Left ventricle myocardium inferior (tissue), 1 donor: Measurements from ENCODE around the gene OLFML3. TPM values are rescaled to one million over a fixed set of nuclear protein-coding genes. Genes with fewer than 3 reads are reported as not detected.

ENCODE experiments used
- DNase-seq: peaks from one replicate; pipeline ENCODE4 v3.0.0-alpha.2; 2020
- H3K27ac ChIP-seq: fragments of 200-600 bp; replicated peaks from 2 replicates; pipeline ENCODE4 v1.8.0; 2021
- H3K27me3 ChIP-seq: fragments of 200-600 bp; 2 replicates; pipeline ENCODE4 v1.8.0; 2021; ENCODE audit warnings: low read depth
- H3K36me3 ChIP-seq: fragments of 200-600 bp; 2 replicates; pipeline ENCODE4 v1.8.0; 2021
- H3K4me1 ChIP-seq: fragments of 200-600 bp; 2 replicates; pipeline ENCODE4 v1.8.0; 2021
- H3K4me3 ChIP-seq: fragments of 200-600 bp; 2 replicates; pipeline ENCODE4 v1.8.0; 2021; ENCODE audit warnings: mild to moderate bottlenecking, moderate library complexity
- H3K9me3 ChIP-seq: fragments of 200-600 bp; replicated peaks from 2 replicates; pipeline ENCODE4 v1.8.0; 2021
- intact Hi-C: fragments of 100-400 bp; cut with micrococcal nuclease; formaldehyde crosslinking; loops from one replicate; pipeline ENCODE4 v1.11.0; 2022
- total RNA-seq: library from RNA; stranded (reverse); fragmentation: NEBNext Ultra II Directional; extraction: Animal tissue kit (Norgen Biotek cat#: 25700); gene quantifications from one replicate; pipeline ENCODE4 v1.2.1, GENCODE V29; 2021
- TF ChIP-seq, protein P1 (sequence below): fragments of 200-600 bp; IDR thresholded peaks from 2 replicates; pipeline ENCODE4 v1.8.0; 2021; ENCODE audit warnings: antibody characterized with exemption, mild to moderate bottlenecking, borderline replicate concordance
- donor health status: DM: no; HTN: yes; CAD: no; lungs with severe emphysema.

OLFML3 gene
- total RNA-seq, 1 donor from 2014 or later = 14.3 TPM

DNA sequence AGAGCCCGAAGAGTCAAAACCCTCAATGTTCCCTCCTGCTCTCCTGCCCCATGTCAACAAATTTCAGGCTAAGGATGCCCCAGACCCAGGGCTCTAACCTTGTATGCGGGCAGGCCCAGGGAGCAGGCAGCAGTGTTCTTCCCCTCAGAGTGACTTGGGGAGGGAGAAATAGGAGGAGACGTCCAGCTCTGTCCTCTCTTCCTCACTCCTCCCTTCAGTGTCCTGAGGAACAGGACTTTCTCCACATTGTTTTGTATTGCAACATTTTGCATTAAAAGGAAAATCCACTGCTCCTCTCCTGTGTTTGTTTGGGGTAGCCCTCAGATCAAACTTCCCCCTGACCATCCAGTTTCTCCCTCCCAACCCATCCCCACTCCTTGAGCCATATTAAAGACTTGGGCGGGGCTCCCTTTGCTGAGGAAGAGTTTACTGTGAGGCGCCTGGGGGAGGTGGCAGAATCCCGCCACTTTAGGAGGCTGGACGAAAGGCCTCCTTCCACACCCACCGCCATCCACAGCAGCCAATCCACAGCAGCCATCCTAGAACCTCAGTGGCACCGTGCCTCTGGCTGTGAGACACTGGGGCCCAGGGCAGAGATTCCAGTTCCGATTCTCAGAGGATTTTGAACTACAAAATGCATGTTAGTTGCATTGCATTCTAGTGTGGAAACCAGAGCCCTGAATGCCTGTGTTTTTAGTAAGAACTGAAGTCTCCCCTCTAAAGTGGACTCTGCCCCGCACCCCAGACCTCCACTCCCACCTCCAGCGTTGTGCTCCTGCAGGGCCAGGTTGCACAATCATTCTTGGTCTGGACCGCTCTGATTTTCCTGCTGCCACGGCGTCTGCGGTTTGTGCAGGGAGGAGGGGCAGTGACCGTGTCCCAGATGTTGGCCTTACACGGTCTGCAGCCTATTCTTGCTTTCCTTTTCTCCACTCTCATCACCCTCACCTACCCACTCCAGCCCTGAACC, 3.0 kb downstream of the OLFML3 start:
- Histone ChIP-seq H3K27me3 (no peaks in the 10 kb centered on the region), H3K27ac (peak overlapping the region; percentile 76), H3K4me1 (peaks cover 47% of the 10 kb centered on the region), H3K9me3 (no peaks in the 10 kb centered on the region), H3K36me3 (no peaks in the 10 kb centered on the region), H3K4me3 (peak overlapping the region; percentile 50)
- intact Hi-C loops = no loop called here
- TF ChIP-seq, protein P1, sequence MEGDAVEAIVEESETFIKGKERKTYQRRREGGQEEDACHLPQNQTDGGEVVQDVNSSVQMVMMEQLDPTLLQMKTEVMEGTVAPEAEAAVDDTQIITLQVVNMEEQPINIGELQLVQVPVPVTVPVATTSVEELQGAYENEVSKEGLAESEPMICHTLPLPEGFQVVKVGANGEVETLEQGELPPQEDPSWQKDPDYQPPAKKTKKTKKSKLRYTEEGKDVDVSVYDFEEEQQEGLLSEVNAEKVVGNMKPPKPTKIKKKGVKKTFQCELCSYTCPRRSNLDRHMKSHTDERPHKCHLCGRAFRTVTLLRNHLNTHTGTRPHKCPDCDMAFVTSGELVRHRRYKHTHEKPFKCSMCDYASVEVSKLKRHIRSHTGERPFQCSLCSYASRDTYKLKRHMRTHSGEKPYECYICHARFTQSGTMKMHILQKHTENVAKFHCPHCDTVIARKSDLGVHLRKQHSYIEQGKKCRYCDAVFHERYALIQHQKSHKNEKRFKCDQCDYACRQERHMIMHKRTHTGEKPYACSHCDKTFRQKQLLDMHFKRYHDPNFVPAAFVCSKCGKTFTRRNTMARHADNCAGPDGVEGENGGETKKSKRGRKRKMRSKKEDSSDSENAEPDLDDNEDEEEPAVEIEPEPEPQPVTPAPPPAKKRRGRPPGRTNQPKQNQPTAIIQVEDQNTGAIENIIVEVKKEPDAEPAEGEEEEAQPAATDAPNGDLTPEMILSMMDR = no peak
- DNase-seq = peak; percentile 67

DNA sequence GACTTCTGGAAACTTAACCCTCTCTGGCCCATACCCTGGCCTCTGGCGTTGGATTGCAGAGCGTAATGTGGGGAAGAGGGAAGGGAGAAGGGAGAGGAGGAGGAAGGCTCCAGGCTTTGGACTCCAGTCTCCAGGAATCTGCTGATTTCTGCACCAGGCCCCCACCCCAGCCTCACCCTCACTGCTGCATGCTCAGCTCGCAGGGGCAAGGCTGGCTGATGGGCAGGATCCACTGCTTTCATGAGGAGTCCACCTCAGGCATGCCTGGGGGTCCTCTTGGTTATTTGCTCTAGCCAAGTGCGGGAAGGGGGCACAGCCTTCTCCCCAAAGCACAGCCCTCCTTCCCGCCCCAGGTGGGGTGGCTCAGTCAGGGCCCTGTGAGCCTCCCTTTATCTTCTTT, 3.7 kb downstream of the OLFML3 start:
- Histone ChIP-seq H3K27ac (peak overlapping the region; percentile 76), H3K4me1 (peaks cover 45% of the 10 kb centered on the region), H3K9me3 (no peaks in the 10 kb centered on the region), H3K27me3 (no peaks in the 10 kb centered on the region), H3K36me3 (no peaks in the 10 kb centered on the region), H3K4me3 (peak overlapping the region; percentile 50)
- TF ChIP-seq, protein P1 = no peak
- intact Hi-C loops = no loop called here
- no peak for DNase-seq

DNA sequence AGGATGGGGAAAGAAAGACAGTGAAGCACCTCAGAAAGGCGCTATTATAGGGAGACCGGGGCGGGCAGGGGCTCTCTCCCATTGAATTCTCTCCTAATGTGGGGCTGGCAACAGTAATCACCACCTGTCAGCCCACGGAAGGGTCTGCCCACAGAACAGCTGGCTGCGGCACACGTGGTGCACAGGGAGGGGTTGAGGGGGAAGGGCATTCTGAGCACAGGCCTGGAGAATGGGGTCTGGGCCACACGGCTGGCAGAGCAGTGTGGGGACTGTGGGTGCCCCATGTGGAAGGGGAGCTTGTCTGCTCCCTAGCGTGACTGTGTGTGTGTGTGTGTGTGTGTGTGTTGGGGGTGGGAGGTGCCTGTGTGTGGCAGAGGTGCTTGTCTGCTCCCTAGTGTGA, 4.1 kb downstream of the OLFML3 start:
- Histone ChIP-seq H3K4me1 (peaks cover 45% of the 10 kb centered on the region), H3K27me3 (no peaks in the 10 kb centered on the region), H3K36me3 (no peaks in the 10 kb centered on the region), H3K9me3 (no peaks in the 10 kb centered on the region), H3K27ac (peak overlapping the region; percentile 76), H3K4me3 (peak overlapping the region; percentile 50)
- TF ChIP-seq, protein P1 = no peak
- intact Hi-C loops = no loop called here
- no peak for DNase-seq

DNA sequence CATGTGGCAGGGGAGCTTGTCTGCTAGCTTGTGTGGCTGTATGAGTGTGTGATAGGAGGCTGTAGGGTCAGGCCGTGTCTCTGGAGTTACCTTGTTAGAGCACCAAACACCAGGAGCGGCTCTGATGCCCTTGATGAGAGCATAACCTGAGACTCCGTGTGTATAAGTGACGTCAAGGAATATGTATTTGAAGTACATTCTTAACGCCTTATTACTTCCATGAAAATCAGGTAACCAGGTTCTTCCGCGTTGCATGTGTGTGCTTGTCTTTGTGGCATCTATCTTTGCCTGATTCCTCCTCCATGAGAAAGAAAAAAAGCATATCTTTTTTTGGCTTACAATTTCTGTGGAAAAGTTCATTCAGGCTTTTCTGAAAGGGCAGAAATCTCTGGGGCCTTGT, 4.6 kb downstream of the OLFML3 start:
- TF ChIP-seq, protein P1 = no peak
- Histone ChIP-seq H3K36me3 (no peaks in the 10 kb centered on the region), H3K27ac (peak overlapping the region; percentile 76), H3K4me1 (peaks cover 41% of the 10 kb centered on the region), H3K9me3 (no peaks in the 10 kb centered on the region), H3K27me3 (no peaks in the 10 kb centered on the region), H3K4me3 (no peak overlapping the region)
- no peak for DNase-seq
- intact Hi-C loops = no loop called here

DNA sequence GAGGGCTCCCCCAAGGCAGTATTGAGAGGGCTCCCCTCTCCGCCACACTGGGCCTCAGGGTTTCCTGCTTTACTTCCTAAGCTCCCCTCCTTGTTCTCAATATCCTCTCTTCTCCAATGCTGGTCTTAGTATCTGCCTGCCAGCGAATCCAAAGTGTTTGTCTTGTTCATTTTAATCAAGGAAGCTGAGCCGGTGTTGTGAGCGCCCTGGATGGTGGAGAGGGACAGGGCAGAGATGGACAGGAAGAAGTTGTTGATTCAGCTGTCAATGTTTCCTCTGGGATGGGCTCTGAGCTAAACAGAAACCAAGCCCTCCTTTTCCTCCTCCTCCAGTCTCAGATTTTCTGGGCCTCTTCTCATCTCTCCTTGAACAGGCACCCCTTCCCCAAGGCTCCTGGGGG, 5.4 kb downstream of the OLFML3 start:
- TF ChIP-seq, protein P1 = no peak
- Histone ChIP-seq H3K27me3 (no peaks in the 10 kb centered on the region), H3K27ac (peak overlapping the region; percentile 76), H3K4me1 (peaks cover 36% of the 10 kb centered on the region), H3K36me3 (no peaks in the 10 kb centered on the region), H3K9me3 (no peaks in the 10 kb centered on the region), H3K4me3 (no peak overlapping the region)
- no peak for DNase-seq
- intact Hi-C loops = no loop called here
